GM12878 (cell line): ENCODE measurements around the gene COPB1.

Experiments used
- CEBPB ChIP-seq, 2 experiments: fragments of 150-350 bp in 1 of 2; IDR thresholded peaks; 2 replicates each; pipeline ENCODE4 v1.6.1; 2012 to 2014; ENCODE audit warnings: low read depth in 2 of 2, low read length in 2 of 2, borderline replicate concordance in 1 of 2, inconsistent platforms in 1 of 2
- CTCF ChIP-seq, 3 experiments: IDR thresholded peaks in 2 of 3; conservative IDR thresholded peaks in 1 of 3; 2 replicates each; pipeline ENCODE4 v1.5.1; 2011; ENCODE audit warnings: low read depth in 3 of 3, low read length in 3 of 3, mild to moderate bottlenecking in 3 of 3, control low read depth in 2 of 3, moderate library complexity in 2 of 3, inconsistent platforms in 1 of 3, mixed read lengths in 1 of 3; ENCODE audit not compliant: control insufficient read depth in 2 of 3, insufficient read depth in 1 of 3; ENCODE audit errors: extremely low read depth in 1 of 3
- FOXK2 ChIP-seq: fragments of 450-650 bp; IDR thresholded peaks from 2 replicates; pipeline ENCODE4 v1.6.1; 2017; ENCODE audit warnings: mild to moderate bottlenecking, moderate library complexity
- MYC ChIP-seq: IDR thresholded peaks from 2 replicates; pipeline ENCODE4 v1.6.1; 2011; ENCODE audit warnings: mild to moderate bottlenecking, low read length, moderate library complexity, inconsistent platforms; ENCODE audit not compliant: insufficient read depth, insufficient replicate concordance, insufficient read length, severe bottlenecking
- POLR2A ChIP-seq: IDR thresholded peaks from 2 replicates; pipeline ENCODE4 v1.6.1; 2011; ENCODE audit warnings: low read depth, mild to moderate bottlenecking, low read length
- RAD21 ChIP-seq: IDR thresholded peaks from 2 replicates; pipeline ENCODE4 v1.6.1; 2011; ENCODE audit warnings: mild to moderate bottlenecking, low read depth, low read length, moderate library complexity; ENCODE audit not compliant: insufficient read depth
- SREBF2 ChIP-seq: IDR thresholded peaks from 2 replicates; pipeline ENCODE4 v1.6.1; 2012; ENCODE audit warnings: mild to moderate bottlenecking, low read length
- STAT3 ChIP-seq: IDR thresholded peaks from 2 replicates; pipeline ENCODE4 v1.6.1; 2011; ENCODE audit warnings: low read depth, low read length, improper control_type of control experiment
- TAF1 ChIP-seq: IDR thresholded peaks from 2 replicates; pipeline ENCODE4 v1.6.1; 2011; ENCODE audit warnings: mild to moderate bottlenecking, low read depth, low read length, borderline replicate concordance
- ZNF207 ChIP-seq: fragments of 450-650 bp; IDR thresholded peaks from 2 replicates; pipeline ENCODE4 v1.6.1; 2014; ENCODE audit warnings: antibody characterized with exemption, mild to moderate bottlenecking, borderline replicate concordance
- TF ChIP-seq, protein P1 (sequence below): IDR thresholded peaks from 2 replicates; pipeline ENCODE4 v1.6.1; 2011; ENCODE audit warnings: low read depth, low read length, improper control_type of control experiment, borderline replicate concordance
- TF ChIP-seq, protein P2 (sequence below): IDR thresholded peaks from 2 replicates; pipeline ENCODE4 v1.6.1; 2012; ENCODE audit warnings: low read depth, low read length, improper control_type of control experiment

GRCh38 chr11:14422052-14422813 lies 77.4 kb downstream of the COPB1 start:
- no peak for TF ChIP-seq ZNF207
- TF ChIP-seq CTCF (IDR thresholded peaks at IDR 0.05 in 2 of 3, conservative IDR thresholded peaks at IDR 0.05 in 1 of 3; ENCODE audit: control insufficient read depth in 2 of 3, extremely low read depth in 1 of 3, insufficient read depth in 1 of 3, low read depth in 3 of 3, low read length in 3 of 3): no peak
- no peak for TF ChIP-seq FOXK2
- TF ChIP-seq POLR2A: no peak
- TF ChIP-seq SREBF2: no peak
- TF ChIP-seq CEBPB (IDR thresholded peaks at IDR 0.05; ENCODE audit: borderline replicate concordance in 1 of 2, low read depth in 2 of 2, low read length in 2 of 2): no peak
- no peak for TF ChIP-seq RAD21
- TF ChIP-seq, protein P1, sequence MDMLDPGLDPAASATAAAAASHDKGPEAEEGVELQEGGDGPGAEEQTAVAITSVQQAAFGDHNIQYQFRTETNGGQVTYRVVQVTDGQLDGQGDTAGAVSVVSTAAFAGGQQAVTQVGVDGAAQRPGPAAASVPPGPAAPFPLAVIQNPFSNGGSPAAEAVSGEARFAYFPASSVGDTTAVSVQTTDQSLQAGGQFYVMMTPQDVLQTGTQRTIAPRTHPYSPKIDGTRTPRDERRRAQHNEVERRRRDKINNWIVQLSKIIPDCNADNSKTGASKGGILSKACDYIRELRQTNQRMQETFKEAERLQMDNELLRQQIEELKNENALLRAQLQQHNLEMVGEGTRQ: no peak
- TF ChIP-seq, protein P2, sequence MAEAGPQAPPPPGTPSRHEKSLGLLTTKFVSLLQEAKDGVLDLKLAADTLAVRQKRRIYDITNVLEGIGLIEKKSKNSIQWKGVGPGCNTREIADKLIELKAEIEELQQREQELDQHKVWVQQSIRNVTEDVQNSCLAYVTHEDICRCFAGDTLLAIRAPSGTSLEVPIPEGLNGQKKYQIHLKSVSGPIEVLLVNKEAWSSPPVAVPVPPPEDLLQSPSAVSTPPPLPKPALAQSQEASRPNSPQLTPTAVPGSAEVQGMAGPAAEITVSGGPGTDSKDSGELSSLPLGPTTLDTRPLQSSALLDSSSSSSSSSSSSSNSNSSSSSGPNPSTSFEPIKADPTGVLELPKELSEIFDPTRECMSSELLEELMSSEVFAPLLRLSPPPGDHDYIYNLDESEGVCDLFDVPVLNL: no peak
- TF ChIP-seq MYC: no peak
- no peak for TF ChIP-seq STAT3
- no peak for TF ChIP-seq TAF1
